ENCODE measurements around the gene CCNQ.

DNA sequence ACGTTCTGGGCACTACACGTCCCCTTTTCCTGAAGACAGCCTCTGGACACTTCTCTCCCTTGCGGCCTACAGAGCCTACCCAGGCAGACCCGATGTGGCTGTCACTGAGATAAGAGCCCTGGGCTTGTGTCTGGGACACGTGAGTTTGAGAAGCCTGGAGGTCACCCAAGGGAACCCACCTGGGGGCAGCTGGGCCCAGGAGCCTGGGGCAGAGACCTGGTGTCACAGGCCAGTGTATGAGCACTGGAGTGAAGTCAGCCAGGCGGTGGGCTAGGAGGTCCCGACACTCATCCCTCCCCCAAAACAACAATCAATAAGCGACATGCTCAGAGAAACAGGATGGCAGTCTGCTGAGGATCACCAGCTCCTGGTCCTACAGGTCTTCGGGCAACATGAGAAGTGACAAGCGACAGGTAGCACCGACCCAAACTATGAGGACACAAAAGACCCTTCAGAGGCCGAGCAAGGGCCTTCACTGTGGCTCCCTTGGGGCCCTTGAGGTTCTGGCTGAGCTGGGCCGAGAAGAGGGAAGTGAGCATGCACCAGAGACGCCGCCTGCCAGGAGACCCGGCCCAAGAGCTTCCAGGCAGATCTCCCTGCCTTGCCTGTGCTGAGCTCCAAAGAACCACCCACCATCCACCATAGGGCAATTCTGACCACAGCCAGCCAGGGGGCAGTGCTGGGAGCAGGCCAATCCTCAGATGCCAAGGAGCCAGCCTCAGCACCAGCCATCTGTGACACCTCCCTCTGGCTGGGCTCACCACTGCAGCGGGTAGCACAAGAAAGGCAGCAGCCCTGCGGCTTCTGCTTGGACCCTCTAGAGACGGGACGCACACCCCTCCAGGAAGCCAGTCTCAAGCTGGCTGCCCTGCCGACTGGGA lies 37.1 kb upstream of the CCNQ start:
- TF ChIP-seq, protein P1, sequence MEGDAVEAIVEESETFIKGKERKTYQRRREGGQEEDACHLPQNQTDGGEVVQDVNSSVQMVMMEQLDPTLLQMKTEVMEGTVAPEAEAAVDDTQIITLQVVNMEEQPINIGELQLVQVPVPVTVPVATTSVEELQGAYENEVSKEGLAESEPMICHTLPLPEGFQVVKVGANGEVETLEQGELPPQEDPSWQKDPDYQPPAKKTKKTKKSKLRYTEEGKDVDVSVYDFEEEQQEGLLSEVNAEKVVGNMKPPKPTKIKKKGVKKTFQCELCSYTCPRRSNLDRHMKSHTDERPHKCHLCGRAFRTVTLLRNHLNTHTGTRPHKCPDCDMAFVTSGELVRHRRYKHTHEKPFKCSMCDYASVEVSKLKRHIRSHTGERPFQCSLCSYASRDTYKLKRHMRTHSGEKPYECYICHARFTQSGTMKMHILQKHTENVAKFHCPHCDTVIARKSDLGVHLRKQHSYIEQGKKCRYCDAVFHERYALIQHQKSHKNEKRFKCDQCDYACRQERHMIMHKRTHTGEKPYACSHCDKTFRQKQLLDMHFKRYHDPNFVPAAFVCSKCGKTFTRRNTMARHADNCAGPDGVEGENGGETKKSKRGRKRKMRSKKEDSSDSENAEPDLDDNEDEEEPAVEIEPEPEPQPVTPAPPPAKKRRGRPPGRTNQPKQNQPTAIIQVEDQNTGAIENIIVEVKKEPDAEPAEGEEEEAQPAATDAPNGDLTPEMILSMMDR (IDR thresholded peaks at IDR 0.05) = no peak
- TF ChIP-seq POLR2A (IDR thresholded peaks at IDR 0.05) (no peak), POLR2AphosphoS5 (IDR thresholded peaks at IDR 0.05) (no peak)
